Measurements from ENCODE around the gene WNT1. TPM values are rescaled to one million over a fixed set of nuclear protein-coding genes. Genes with fewer than 3 reads are reported as not detected.

Gene WNT1
- total and polyA plus RNA-seq, 2 donors (not counting 3 experiments of a cell fraction or from before 2014, with no cell fraction given) = not detected

GRCh38 chr12:48960834-48961233 lies 17.3 kb upstream of the WNT1 start:
- H3K4me1 ChIP-seq (ENCODE audit: control insufficient read depth, extremely low read depth, insufficient read depth, low read length) = peaks cover 24% of the 10 kb centered on the region
- no peaks in the 10 kb centered on the region for H3K9me1 ChIP-seq (replicated peaks; ENCODE audit: control insufficient read depth, extremely low read depth, insufficient read depth, low read length)
- dilution Hi-C loops (cut with MboI; ENCODE audit: extremely low pct_ligation_motif_present, low sequenced_read_pairs) = no loop called here
- FAIRE-seq = peak; percentile 15
- no peaks in the 10 kb centered on the region for H3K36me3 ChIP-seq (ENCODE audit: control insufficient read depth in 2 of 2, extremely low read depth in 1 of 2, insufficient read depth in 2 of 2, low read length in 2 of 2)
- peaks cover 5 to 6% of the 10 kb centered on the region in 2 experiments for H3K27me3 ChIP-seq (ENCODE audit: control insufficient read depth in 2 of 2, insufficient read depth in 2 of 2, low read length in 2 of 2)
- H3K9me3 ChIP-seq (replicated peaks; ENCODE audit: control insufficient read depth, insufficient read depth, low read length) = no peaks in the 10 kb centered on the region
- ChIA-PET POLR2A (no interaction called here), CTCF (interaction anchor here (0.8 to 2.6 kb wide), 6 partner anchors 13 to 108 kb away, joined by 3 to 16 read pairs (median 8); partner anchors contain the start of gene WNT1)
- no peaks in the 10 kb centered on the region for H4K20me1 ChIP-seq (replicated peaks; ENCODE audit: control insufficient read depth, extremely low read depth, insufficient read depth, low read length)
- no TSS peak for BruUV-seq (replicated peaks)
- DNase-seq (ENCODE audit: low read depth, low spot score) = no peak
- H2AFZ ChIP-seq (ENCODE audit: low read depth, low read length) = peak overlapping the region; percentile 71
- H3K4me2 ChIP-seq (ENCODE audit: insufficient read depth, low read length) = no peak overlapping the region
- intact Hi-C loops (cut with micrococcal nuclease) = no loop called here
- peaks cover 13% of the 10 kb centered on the region for H3K79me2 ChIP-seq (ENCODE audit: control insufficient read depth, insufficient read depth, low read length)
- H3K27ac ChIP-seq (ENCODE audit: insufficient read depth, low read depth, low read length) = no peak overlapping the region
- H3K4me3 ChIP-seq (replicated peaks in 1 of 3; ENCODE audit: insufficient read depth in 1 of 3, low read depth in 1 of 3, low read length in 3 of 3) = no peak overlapping the region
- no peak overlapping the region for H3K9ac ChIP-seq (replicated peaks; ENCODE audit: extremely low read depth, insufficient read depth, low read length)
- TF ChIP-seq JUN (IDR thresholded peaks at IDR 0.05; ENCODE audit: borderline replicate concordance, insufficient read depth, insufficient read length, low read depth) = no peak
- TF ChIP-seq GATA2 (IDR thresholded peaks at IDR 0.05; ENCODE audit: insufficient read depth, insufficient read length, low read depth, low read length) = no peak
- TF ChIP-seq CTCF (IDR thresholded peaks at IDR 0.05; ENCODE audit: extremely low read depth in 1 of 2, insufficient read depth in 1 of 2, low read depth in 1 of 2, low read length in 2 of 2) = no peak
- no peak for TF ChIP-seq POLR2A (IDR thresholded peaks at IDR 0.05; ENCODE audit: low read depth, low read length)
- TF ChIP-seq POLR2AphosphoS5 (IDR thresholded peaks at IDR 0.05; ENCODE audit: insufficient read depth, low read depth, low read length) = no peak
- no peak for TF ChIP-seq FOS (IDR thresholded peaks at IDR 0.05; ENCODE audit: borderline replicate concordance, insufficient read depth, low read length)
- TF ChIP-seq EZH2 (IDR thresholded peaks at IDR 0.05; ENCODE audit: borderline replicate concordance, low read depth, low read length, severe bottlenecking) = no peak
- no peak for TF ChIP-seq MAX (IDR thresholded peaks at IDR 0.05; ENCODE audit: insufficient read depth, insufficient read length)
- TF ChIP-seq MYC (IDR thresholded peaks at IDR 0.05; ENCODE audit: low read depth, low read length) = no peak

Measured in endothelial cell of umbilical vein (primary cell).